ENCODE data around the gene CARD19.
A peak's percentile ranks its signal among the peaks of the same experiment; 100 is the strongest.

The CARD19 gene

GRCh38 chr9:93110311-93110855, 14.4 kb downstream of the CARD19 start:
- DNase-seq (ENCODE audit: low read depth, low spot score), result no peak
- TF ChIP-seq CTCF (IDR thresholded peaks at IDR 0.05; ENCODE audit: low read depth, low read length), result no peak
- in situ Hi-C loops (cut with HindIII; ENCODE audit: low sequenced_read_pairs), result no loop called here
- H3K4me3 ChIP-seq (ENCODE audit: low read depth, low read length), result no peak overlapping the region

- in situ Hi-C loops (cut with HindIII; ENCODE audit: low sequenced_read_pairs), result no loop called here
- no peak for DNase-seq (ENCODE audit: low read depth, low spot score)
- TF ChIP-seq CTCF (IDR thresholded peaks at IDR 0.05; ENCODE audit: low read depth, low read length), result no peak
- no peak overlapping the region for H3K4me3 ChIP-seq (ENCODE audit: low read depth, low read length)
Measured at GRCh38 chr9:93111001-93111370, 15.0 kb downstream of the CARD19 start.

GRCh38 chr9:93111371-93112115, 15.5 kb downstream of the CARD19 start:
- in situ Hi-C loops (cut with HindIII; ENCODE audit: low sequenced_read_pairs), result no loop called here
- H3K4me3 ChIP-seq (ENCODE audit: low read depth, low read length), result no peak overlapping the region
- no peak for TF ChIP-seq CTCF (IDR thresholded peaks at IDR 0.05; ENCODE audit: low read depth, low read length)
- DNase-seq (ENCODE audit: low read depth, low spot score), result peak; percentile 72

- no peak for DNase-seq (ENCODE audit: low read depth, low spot score)
- in situ Hi-C loops (cut with HindIII; ENCODE audit: low sequenced_read_pairs), result no loop called here
- no peak overlapping the region for H3K4me3 ChIP-seq (ENCODE audit: low read depth, low read length)
- no peak for TF ChIP-seq CTCF (IDR thresholded peaks at IDR 0.05; ENCODE audit: low read depth, low read length)
Measured at GRCh38 chr9:93112116-93112863, 16.3 kb downstream of the CARD19 start.

GRCh38 chr9:93112864-93113389, 16.9 kb downstream of the CARD19 start:
- no peak for TF ChIP-seq CTCF (IDR thresholded peaks at IDR 0.05; ENCODE audit: low read depth, low read length)
- in situ Hi-C loops (cut with HindIII; ENCODE audit: low sequenced_read_pairs), result no loop called here
- H3K4me3 ChIP-seq (ENCODE audit: low read depth, low read length), result no peak overlapping the region
- DNase-seq (ENCODE audit: low read depth, low spot score), result no peak

DNA sequence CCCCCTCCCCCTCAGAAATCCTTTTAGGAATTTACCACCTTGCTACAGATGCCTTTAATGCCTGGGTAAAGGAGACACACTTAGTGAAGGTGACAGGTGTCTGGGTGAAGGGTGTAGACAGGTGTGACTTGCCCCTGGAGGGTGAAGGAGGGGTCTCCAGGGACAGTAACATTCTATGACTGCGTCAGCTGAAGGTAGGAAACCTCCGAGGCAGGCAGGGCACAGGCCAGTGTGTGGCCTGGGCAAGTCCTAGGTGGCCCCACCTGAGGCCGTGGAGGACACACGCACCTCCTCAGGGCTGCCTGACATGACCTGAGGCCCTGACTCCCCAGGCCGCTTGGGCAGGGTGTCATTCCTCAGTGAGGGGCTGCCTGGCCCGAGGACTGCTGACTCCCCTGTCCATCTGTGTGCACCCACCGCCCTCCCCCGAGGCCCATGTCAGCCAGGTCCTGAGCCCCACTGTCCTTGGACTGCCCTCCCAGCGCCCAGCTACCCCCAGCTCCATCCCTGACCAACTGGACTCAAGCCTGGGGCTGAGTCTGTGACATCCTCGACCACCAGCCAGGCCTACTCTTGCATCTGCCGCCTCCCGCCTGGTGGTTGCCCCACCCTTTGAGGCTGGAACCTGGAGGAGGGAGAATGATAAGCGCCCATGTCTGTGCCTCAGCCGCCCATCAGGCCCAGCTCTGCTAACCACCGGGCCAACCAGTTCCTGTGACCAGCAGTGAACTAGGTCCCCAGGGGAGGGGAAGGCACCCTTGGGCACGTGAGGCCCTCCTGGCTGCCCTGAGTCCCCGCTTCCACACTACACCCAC, 18.4 kb downstream of the CARD19 start:
- TF ChIP-seq CTCF (IDR thresholded peaks at IDR 0.05; ENCODE audit: low read depth, low read length), result no peak
- in situ Hi-C loops (cut with HindIII; ENCODE audit: low sequenced_read_pairs), result no loop called here
- DNase-seq (ENCODE audit: low read depth, low spot score), result no peak
- no peak overlapping the region for H3K4me3 ChIP-seq (ENCODE audit: low read depth, low read length)

Measured in astrocyte of the spinal cord (primary cell).